ENCODE data around the gene TRPC4. TPM values are rescaled to one million over a fixed set of nuclear protein-coding genes. Genes with fewer than 3 reads are reported as not detected.

The TRPC4 gene
- total RNA-seq, 1 donor from 2014 or later = not detected

- no peaks in the 10 kb centered on the region for H3K27me3 Mint-ChIP-seq (ENCODE audit: unreplicated experiment)
- H3K27ac Mint-ChIP-seq (ENCODE audit: unreplicated experiment) = no peak overlapping the region
- no peaks in the 10 kb centered on the region for H3K4me1 Mint-ChIP-seq (ENCODE audit: low read depth, unreplicated experiment)
Measured at GRCh38 chr13:37700887-37701286, 168.7 kb downstream of the TRPC4 start.

GRCh38 chr13:37695200-37695599 is 174.4 kb downstream of the TRPC4 start:
- Mint-ChIP-seq H3K36me3 (ENCODE audit: unreplicated experiment) (peaks cover 3% of the 10 kb centered on the region), H3K4me3 (ENCODE audit: unreplicated experiment) (no peak overlapping the region), H3K4me1 (ENCODE audit: low read depth, unreplicated experiment) (no peaks in the 10 kb centered on the region), H3K27ac (ENCODE audit: unreplicated experiment) (no peak overlapping the region), H3K27me3 (ENCODE audit: unreplicated experiment) (no peaks in the 10 kb centered on the region), H3K9me3 (ENCODE audit: unreplicated experiment) (no peaks in the 10 kb centered on the region)
- TF ChIP-seq, protein P1, sequence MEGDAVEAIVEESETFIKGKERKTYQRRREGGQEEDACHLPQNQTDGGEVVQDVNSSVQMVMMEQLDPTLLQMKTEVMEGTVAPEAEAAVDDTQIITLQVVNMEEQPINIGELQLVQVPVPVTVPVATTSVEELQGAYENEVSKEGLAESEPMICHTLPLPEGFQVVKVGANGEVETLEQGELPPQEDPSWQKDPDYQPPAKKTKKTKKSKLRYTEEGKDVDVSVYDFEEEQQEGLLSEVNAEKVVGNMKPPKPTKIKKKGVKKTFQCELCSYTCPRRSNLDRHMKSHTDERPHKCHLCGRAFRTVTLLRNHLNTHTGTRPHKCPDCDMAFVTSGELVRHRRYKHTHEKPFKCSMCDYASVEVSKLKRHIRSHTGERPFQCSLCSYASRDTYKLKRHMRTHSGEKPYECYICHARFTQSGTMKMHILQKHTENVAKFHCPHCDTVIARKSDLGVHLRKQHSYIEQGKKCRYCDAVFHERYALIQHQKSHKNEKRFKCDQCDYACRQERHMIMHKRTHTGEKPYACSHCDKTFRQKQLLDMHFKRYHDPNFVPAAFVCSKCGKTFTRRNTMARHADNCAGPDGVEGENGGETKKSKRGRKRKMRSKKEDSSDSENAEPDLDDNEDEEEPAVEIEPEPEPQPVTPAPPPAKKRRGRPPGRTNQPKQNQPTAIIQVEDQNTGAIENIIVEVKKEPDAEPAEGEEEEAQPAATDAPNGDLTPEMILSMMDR (IDR thresholded peaks at IDR 0.05; ENCODE audit: partially characterized antibody, unreplicated experiment) = no peak
- DNase-seq = no peak

More at GRCh38 chr13:37700887-37701286, 168.7 kb downstream of the TRPC4 start:
- Mint-ChIP-seq H3K36me3 (ENCODE audit: unreplicated experiment) (no peaks in the 10 kb centered on the region), H3K4me3 (ENCODE audit: unreplicated experiment) (no peak overlapping the region), H3K9me3 (ENCODE audit: unreplicated experiment) (no peaks in the 10 kb centered on the region)
- TF ChIP-seq, protein P1 (IDR thresholded peaks at IDR 0.05; ENCODE audit: partially characterized antibody, unreplicated experiment) = no peak
- no peak for DNase-seq

DNA sequence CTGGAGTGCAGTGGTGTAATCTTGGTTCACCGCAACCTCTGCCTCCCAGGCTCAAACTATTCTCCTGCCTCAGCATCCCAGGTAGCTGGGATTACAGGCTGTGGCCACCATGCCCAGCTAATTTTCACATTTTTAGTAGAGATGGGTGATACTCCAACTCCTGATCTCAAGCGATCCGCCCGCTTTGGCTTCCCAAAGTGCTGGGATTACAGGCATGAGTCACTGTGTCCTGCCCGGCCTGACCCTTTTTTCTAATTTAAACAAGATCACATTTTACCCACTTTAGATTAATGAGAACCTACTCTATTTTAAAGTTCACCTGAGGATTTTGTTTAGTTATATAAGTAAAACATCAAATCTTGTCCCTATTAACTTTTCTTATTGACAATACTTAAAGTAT is 179.2 kb downstream of the TRPC4 start:
- Mint-ChIP-seq H3K4me3 (ENCODE audit: unreplicated experiment) (no peak overlapping the region), H3K9me3 (ENCODE audit: unreplicated experiment) (no peaks in the 10 kb centered on the region), H3K36me3 (ENCODE audit: unreplicated experiment) (peaks cover 3% of the 10 kb centered on the region)

GRCh38 chr13:37686501-37686900 is 183.1 kb downstream of the TRPC4 start:
- Mint-ChIP-seq H3K4me3 (ENCODE audit: unreplicated experiment) (no peak overlapping the region), H3K27ac (ENCODE audit: unreplicated experiment) (no peak overlapping the region), H3K36me3 (ENCODE audit: unreplicated experiment) (no peaks in the 10 kb centered on the region), H3K27me3 (ENCODE audit: unreplicated experiment) (no peaks in the 10 kb centered on the region), H3K9me3 (ENCODE audit: unreplicated experiment) (no peaks in the 10 kb centered on the region), H3K4me1 (ENCODE audit: low read depth, unreplicated experiment) (no peaks in the 10 kb centered on the region)
- DNase-seq = no peak
- TF ChIP-seq, protein P1 (IDR thresholded peaks at IDR 0.05; ENCODE audit: partially characterized antibody, unreplicated experiment) = no peak

More for the DNA sequence above, 179.2 kb downstream of the TRPC4 start:
- TF ChIP-seq, protein P1 (IDR thresholded peaks at IDR 0.05; ENCODE audit: partially characterized antibody, unreplicated experiment) = no peak
- Mint-ChIP-seq H3K4me1 (ENCODE audit: low read depth, unreplicated experiment) (no peaks in the 10 kb centered on the region), H3K27ac (ENCODE audit: unreplicated experiment) (no peak overlapping the region), H3K27me3 (ENCODE audit: unreplicated experiment) (no peaks in the 10 kb centered on the region)
- no peak for DNase-seq

- no peaks in the 10 kb centered on the region for H3K36me3 Mint-ChIP-seq (ENCODE audit: unreplicated experiment)
- H3K4me1 Mint-ChIP-seq (ENCODE audit: low read depth, unreplicated experiment) = no peaks in the 10 kb centered on the region
- H3K9me3 Mint-ChIP-seq (ENCODE audit: unreplicated experiment) = no peaks in the 10 kb centered on the region
- H3K27me3 Mint-ChIP-seq (ENCODE audit: unreplicated experiment) = no peaks in the 10 kb centered on the region
- no peak overlapping the region for H3K4me3 Mint-ChIP-seq (ENCODE audit: unreplicated experiment)
- TF ChIP-seq, protein P1 (IDR thresholded peaks at IDR 0.05; ENCODE audit: partially characterized antibody, unreplicated experiment) = no peak
- DNase-seq = no peak
- no peak overlapping the region for H3K27ac Mint-ChIP-seq (ENCODE audit: unreplicated experiment)
Measured at GRCh38 chr13:37685206-37685605, 184.4 kb downstream of the TRPC4 start.
